ENCODE data around the gene WASF1. TPM values are rescaled to one million over a fixed set of nuclear protein-coding genes. Genes with fewer than 3 reads are reported as not detected.

Gene WASF1
- total and polyA plus RNA-seq, 12 donors: 4.7 to 23.7 (median 8.9) TPM

DNA sequence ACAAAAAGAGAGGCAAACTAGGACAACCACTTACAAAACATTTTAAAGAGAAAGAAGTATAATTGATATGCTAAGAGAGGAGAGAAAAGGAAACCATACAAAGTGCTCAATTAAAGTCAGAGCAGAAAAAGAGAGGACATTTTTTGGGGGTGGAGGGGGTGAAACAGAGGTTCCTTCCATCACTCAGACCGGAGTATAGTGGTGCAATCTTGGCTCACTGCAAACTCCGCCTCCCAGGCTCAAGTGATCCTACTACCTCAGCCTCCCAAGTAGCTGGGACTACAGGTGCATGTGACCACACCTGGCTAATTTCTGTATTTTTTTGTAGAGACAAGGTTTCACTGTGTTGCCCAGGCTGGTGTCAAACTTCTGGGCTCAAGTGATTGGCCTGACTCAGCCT lies 9.4 kb downstream of the WASF1 start:
- Histone ChIP-seq H3K36me3 (replicated peaks in 1 of 2) (no peaks in the 10 kb centered on the region), H3K4me1 (replicated peaks in 1 of 2) (no peaks in the 10 kb centered on the region), H3K27me3 (no peaks in the 10 kb centered on the region), H3K4me3 (no peak overlapping the region), H3K27ac (no peak overlapping the region), H3K9me3 (replicated peaks in 1 of 3) (no peaks in the 10 kb centered on the region)
- 95 to 98% (median 97%) methylated on average over 2 of the region's 2 CpGs for WGBS, 4 donors
- TF ChIP-seq, protein P1, sequence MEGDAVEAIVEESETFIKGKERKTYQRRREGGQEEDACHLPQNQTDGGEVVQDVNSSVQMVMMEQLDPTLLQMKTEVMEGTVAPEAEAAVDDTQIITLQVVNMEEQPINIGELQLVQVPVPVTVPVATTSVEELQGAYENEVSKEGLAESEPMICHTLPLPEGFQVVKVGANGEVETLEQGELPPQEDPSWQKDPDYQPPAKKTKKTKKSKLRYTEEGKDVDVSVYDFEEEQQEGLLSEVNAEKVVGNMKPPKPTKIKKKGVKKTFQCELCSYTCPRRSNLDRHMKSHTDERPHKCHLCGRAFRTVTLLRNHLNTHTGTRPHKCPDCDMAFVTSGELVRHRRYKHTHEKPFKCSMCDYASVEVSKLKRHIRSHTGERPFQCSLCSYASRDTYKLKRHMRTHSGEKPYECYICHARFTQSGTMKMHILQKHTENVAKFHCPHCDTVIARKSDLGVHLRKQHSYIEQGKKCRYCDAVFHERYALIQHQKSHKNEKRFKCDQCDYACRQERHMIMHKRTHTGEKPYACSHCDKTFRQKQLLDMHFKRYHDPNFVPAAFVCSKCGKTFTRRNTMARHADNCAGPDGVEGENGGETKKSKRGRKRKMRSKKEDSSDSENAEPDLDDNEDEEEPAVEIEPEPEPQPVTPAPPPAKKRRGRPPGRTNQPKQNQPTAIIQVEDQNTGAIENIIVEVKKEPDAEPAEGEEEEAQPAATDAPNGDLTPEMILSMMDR (IDR thresholded peaks at IDR 0.05): no peak
- no peak for TF ChIP-seq POLR2A (IDR thresholded peaks at IDR 0.05)
- no peak for DNase-seq
- intact Hi-C loops (cut with DNase I): loop anchor here in 1 of 2 donors (5.0 kb wide), 1 partner anchor 217 kb away; no protein-coding TSS in a partner anchor

DNA sequence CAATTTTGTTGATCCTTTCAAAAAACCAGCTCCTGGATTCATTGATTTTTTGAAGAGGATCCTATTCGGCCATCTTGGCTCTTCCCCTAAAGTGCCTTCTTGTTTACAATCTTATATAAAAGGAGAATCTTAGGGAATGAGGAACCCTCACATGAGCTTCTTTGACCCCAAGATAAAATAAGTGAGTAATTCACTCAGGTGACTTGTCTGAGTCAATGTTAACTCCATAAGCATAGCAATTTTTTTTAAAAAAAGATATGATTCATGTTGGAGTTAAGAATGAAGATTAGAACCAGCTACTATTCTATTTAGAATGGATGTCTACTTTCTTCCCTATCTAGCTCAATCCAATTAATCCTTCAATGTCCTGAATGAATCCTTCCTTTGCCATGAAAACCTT lies 21.0 kb downstream of the WASF1 start:
- TF ChIP-seq, protein P1 (IDR thresholded peaks at IDR 0.05): no peak
- no peak for TF ChIP-seq POLR2A (IDR thresholded peaks at IDR 0.05)
- no peak overlapping the region for H3K4me3 ChIP-seq
- no peak overlapping the region for H3K27ac ChIP-seq
- WGBS, 4 donors: 96 to 100% (median 97%) methylated on average over 1 of the region's 1 CpG
- no peaks in the 10 kb centered on the region for H3K4me1 ChIP-seq (replicated peaks in 1 of 2)
- no peak for DNase-seq
- no peaks in the 10 kb centered on the region for H3K9me3 ChIP-seq (replicated peaks in 1 of 3)
- intact Hi-C loops (cut with DNase I): no loop called here
- H3K27me3 ChIP-seq: no peaks in the 10 kb centered on the region
- H3K36me3 ChIP-seq (replicated peaks in 1 of 2): no peaks in the 10 kb centered on the region

DNA sequence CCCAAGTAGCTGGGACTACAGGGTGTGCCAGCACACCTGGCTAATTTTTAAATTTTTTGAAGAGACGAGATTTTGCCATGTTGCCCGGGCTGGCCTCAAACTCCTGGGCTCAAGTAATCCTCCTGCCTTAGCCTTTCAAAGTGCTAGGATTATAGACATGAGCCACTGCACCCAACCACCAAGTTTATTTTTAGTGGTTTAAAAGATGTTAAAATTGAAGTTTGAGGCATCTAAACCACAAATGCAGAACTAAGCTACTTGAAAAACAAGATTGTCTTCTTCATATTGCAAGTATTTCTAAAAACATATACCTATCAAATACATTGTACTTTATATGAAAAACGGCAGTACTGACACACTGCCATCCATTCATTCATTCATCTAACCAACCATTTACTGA lies 31.6 kb downstream of the WASF1 start:
- Histone ChIP-seq H3K27me3 (no peaks in the 10 kb centered on the region), H3K36me3 (replicated peaks in 1 of 2) (no peaks in the 10 kb centered on the region), H3K4me3 (no peak overlapping the region), H3K4me1 (replicated peaks in 1 of 2) (no peaks in the 10 kb centered on the region), H3K9me3 (replicated peaks in 1 of 3) (no peaks in the 10 kb centered on the region), H3K27ac (no peak overlapping the region)
- intact Hi-C loops (cut with DNase I): no loop called here
- no peak for DNase-seq
- WGBS, 4 donors: 78 to 87% (median 84%) methylated on average over 3 of the region's 3 CpGs
- TF ChIP-seq POLR2A (IDR thresholded peaks at IDR 0.05): no peak
- TF ChIP-seq, protein P1 (IDR thresholded peaks at IDR 0.05): no peak

DNA sequence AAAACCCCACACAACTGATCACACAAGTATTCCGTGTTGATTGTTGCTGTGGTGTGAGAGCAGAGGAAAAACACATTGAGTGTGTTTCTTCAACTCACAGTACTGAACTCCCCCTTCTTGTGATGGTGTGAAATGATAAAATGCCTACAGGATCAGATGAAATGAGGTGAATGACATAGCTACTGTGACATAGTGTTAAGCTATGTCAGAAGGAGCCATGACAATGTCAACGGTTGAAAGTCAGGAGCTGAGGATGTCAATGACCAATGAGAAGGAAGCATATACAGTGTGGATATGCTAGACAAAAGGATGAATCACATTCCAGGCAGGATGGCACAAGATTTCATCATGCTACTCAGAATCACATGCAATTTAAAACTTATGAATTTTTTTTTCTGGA lies 38.8 kb downstream of the WASF1 start:
- 82 to 93% (median 85%) methylated on average over 2 of the region's 2 CpGs for WGBS, 4 donors
- Histone ChIP-seq H3K36me3 (replicated peaks in 1 of 2) (no peaks in the 10 kb centered on the region), H3K27me3 (no peaks in the 10 kb centered on the region), H3K9me3 (replicated peaks in 1 of 3) (no peaks in the 10 kb centered on the region), H3K4me1 (replicated peaks in 1 of 2) (no peaks in the 10 kb centered on the region), H3K4me3 (no peak overlapping the region), H3K27ac (no peak overlapping the region)
- DNase-seq: no peak
- intact Hi-C loops (cut with DNase I): no loop called here
- TF ChIP-seq POLR2A (IDR thresholded peaks at IDR 0.05): no peak
- TF ChIP-seq, protein P1 (IDR thresholded peaks at IDR 0.05): no peak

All from adrenal gland (tissue), 12 donors.